SK-N-MC (cell line): ENCODE measurements around the gene HAUS8.

ENCODE experiments used
- EZH2 ChIP-seq: fragments of 200-600 bp; sonication (generic); IDR thresholded peaks from one replicate; pipeline ENCODE4 v1.6.1; 2017; ENCODE audit warnings: antibody characterized with exemption
- FOXP2 ChIP-seq: optimal IDR thresholded peaks from 2 replicates; pipeline ENCODE3; 2011; ENCODE audit warnings: mild to moderate bottlenecking, moderate library complexity; ENCODE audit not compliant: insufficient read depth; ENCODE audit errors: extremely low read length, control extremely low read depth
- POLR2AphosphoS5 ChIP-seq: IDR thresholded peaks from 2 replicates; pipeline ENCODE4 v1.6.1; 2012; ENCODE audit warnings: mild to moderate bottlenecking, low read depth, low read length, borderline replicate concordance

- TF ChIP-seq POLR2AphosphoS5 (no peak), EZH2 (no peak), FOXP2 (no peak)
Observed at GRCh38 chr19:17069193-17069592, 6.1 kb downstream of the HAUS8 start.
